Naive thymus-derived CD8-positive, alpha-beta T cell (primary cell): Measurements from ENCODE around the gene ALS2CL. TPM values are rescaled to one million over a fixed set of nuclear protein-coding genes. Genes with fewer than 3 reads are reported as not detected.

Experiments
- ATAC-seq, 2 donors: fragments of 150-1000 bp; cut with Tn5 transposase in 1 of 2; sonication (Bioruptor Pico), chemical (Tn5 transposase) in 1 of 2; 1 replicate in 1 of 2; 2 replicates in 1 of 2; pipeline ENCODE4 v1.10.0; 2021; ENCODE audit warnings: mild to moderate bottlenecking in 2 of 2, moderate library complexity in 2 of 2
- POLR2A ChIA-PET: fragments of 350-600 bp; sonication (Branson Sonifier 250); formaldehyde crosslinking; loops from one replicate; lab custom pipeline; 2021; ENCODE audit warnings: antibody characterized with exemption; lab: Charles Lee
- DNase-seq, 10 donors: peaks; one replicate each; pipeline versions ENCODE4 v3.0.0 to v3.0.0-alpha.2; 2020 to 2022
- H3K27ac Mint-ChIP-seq, 10 donors: one replicate each; pipeline ENCODE4 v1.8.0; 2020 to 2022; ENCODE audit warnings: mild to moderate bottlenecking in 10 of 10, mixed read lengths in 10 of 10, moderate library complexity in 4 of 10, inconsistent platforms in 1 of 10
- H3K27me3 Mint-ChIP-seq, 5 donors: one replicate each; pipeline ENCODE4 v1.8.0; 2021 to 2022; ENCODE audit warnings: mixed read lengths in 5 of 5
- H3K36me3 Mint-ChIP-seq, 3 donors: one replicate each; pipeline ENCODE4 v1.8.0; 2020 to 2022; ENCODE audit warnings: mixed read lengths in 3 of 3, mild to moderate bottlenecking in 2 of 3, inconsistent platforms in 1 of 3
- H3K4me1 Mint-ChIP-seq, 4 donors: one replicate each; pipeline ENCODE4 v1.8.0; 2021 to 2022; ENCODE audit warnings: mixed read lengths in 4 of 4
- H3K4me3 Mint-ChIP-seq, 10 donors: one replicate each; pipeline ENCODE4 v1.8.0; 2020 to 2022; ENCODE audit warnings: mild to moderate bottlenecking in 10 of 10, mixed read lengths in 10 of 10, moderate library complexity in 6 of 10, inconsistent platforms in 1 of 10
- H3K9me3 Mint-ChIP-seq, 9 donors: one replicate each; pipeline ENCODE4 v1.8.0; 2020 to 2022; ENCODE audit warnings: mixed read lengths in 9 of 9, mild to moderate bottlenecking in 3 of 9, inconsistent platforms in 1 of 9, moderate library complexity in 1 of 9
- polyA plus RNA-seq, 3 donors: library from polyadenylated mRNA; unstranded; fragments of 300-500 nt; fragmentation: Illumina TruSeq; gene quantifications; one replicate each; pipeline ENCODE4 v1.2.3, GENCODE V29; 2021
- total RNA-seq, 8 experiments: library from RNA in 2 of 8; stranded (reverse) in 2 of 8; gene quantifications; one replicate each; pipeline ENCODE4 v1.2.3 and lab custom pipeline; 2021 to 2026

Gene ALS2CL
- total and polyA plus RNA-seq, 5 experiments from 2014 or later: 0.48 to 10.2 (median 1.2) TPM

GRCh38 chr3:46725621-46726314 is 32.3 kb upstream of the ALS2CL start:
- no peak overlapping the region for H3K27ac Mint-ChIP-seq
- peaks cover 0 to 15% (median 0%) of the 10 kb centered on the region in 5 donors for H3K27me3 Mint-ChIP-seq
- no peak for ATAC-seq
- no peak overlapping the region for H3K4me3 Mint-ChIP-seq
- no peaks in the 10 kb centered on the region for H3K36me3 Mint-ChIP-seq
- POLR2A ChIA-PET: no interaction called here
- H3K9me3 Mint-ChIP-seq: peaks cover 0 to 4% (median 0%) of the 10 kb centered on the region in 9 donors
- DNase-seq: no peak
- no peaks in the 10 kb centered on the region for H3K4me1 Mint-ChIP-seq

- ATAC-seq: no peak
- Mint-ChIP-seq H3K4me1 (no peaks in the 10 kb centered on the region), H3K27me3 (peaks cover under 1 to 20% (median 7%) of the 10 kb centered on the region in 5 donors), H3K27ac (no peak overlapping the region), H3K4me3 (no peak overlapping the region), H3K9me3 (peaks cover 0 to 4% (median 0%) of the 10 kb centered on the region in 9 donors), H3K36me3 (no peaks in the 10 kb centered on the region)
- POLR2A ChIA-PET: no interaction called here
- no peak for DNase-seq
Observed at GRCh38 chr3:46724424-46724823, 30.9 kb upstream of the ALS2CL start.

- no peak for ATAC-seq
- Mint-ChIP-seq H3K27ac (no peak overlapping the region), H3K27me3 (peaks cover 11 to 30% (median 23%) of the 10 kb centered on the region in 5 donors), H3K9me3 (peaks cover 0 to 4% (median 0%) of the 10 kb centered on the region in 9 donors), H3K4me1 (peaks cover 0 to 3% (median 0%) of the 10 kb centered on the region in 4 donors), H3K36me3 (no peaks in the 10 kb centered on the region), H3K4me3 (no peak overlapping the region)
- DNase-seq: no peak
- POLR2A ChIA-PET: no interaction called here
Observed at GRCh38 chr3:46722443-46722842, 29.0 kb upstream of the ALS2CL start.

- no peak overlapping the region for H3K4me3 Mint-ChIP-seq
- peaks cover 0 to 4% (median 0%) of the 10 kb centered on the region in 9 donors for H3K9me3 Mint-ChIP-seq
- H3K4me1 Mint-ChIP-seq: peaks cover 0 to 3% (median 0%) of the 10 kb centered on the region in 4 donors
- H3K27me3 Mint-ChIP-seq: peaks cover 11 to 30% (median 22%) of the 10 kb centered on the region in 5 donors
- ATAC-seq (no peak), DNase-seq (no peak)
- H3K27ac Mint-ChIP-seq: no peak overlapping the region
- POLR2A ChIA-PET: no interaction called here
- no peaks in the 10 kb centered on the region for H3K36me3 Mint-ChIP-seq
Observed at GRCh38 chr3:46721009-46721408, 27.5 kb upstream of the ALS2CL start.

GRCh38 chr3:46719735-46720271 is 26.3 kb upstream of the ALS2CL start:
- Mint-ChIP-seq H3K9me3 (peaks cover 0 to 4% (median 0%) of the 10 kb centered on the region in 9 donors), H3K4me1 (peaks cover 0 to 3% (median 0%) of the 10 kb centered on the region in 4 donors), H3K27me3 (peaks cover 11 to 30% (median 22%) of the 10 kb centered on the region in 5 donors), H3K36me3 (no peaks in the 10 kb centered on the region), H3K4me3 (no peak overlapping the region), H3K27ac (no peak overlapping the region)
- POLR2A ChIA-PET: no interaction called here
- DNase-seq (no peak), ATAC-seq (no peak)

- H3K36me3 Mint-ChIP-seq: no peaks in the 10 kb centered on the region
- H3K4me1 Mint-ChIP-seq: peaks cover 0 to 3% (median 0%) of the 10 kb centered on the region in 4 donors
- POLR2A ChIA-PET: no interaction called here
- peaks cover 11 to 30% (median 22%) of the 10 kb centered on the region in 5 donors for H3K27me3 Mint-ChIP-seq
- no peak for DNase-seq
- no peak overlapping the region for H3K4me3 Mint-ChIP-seq
- H3K9me3 Mint-ChIP-seq: peaks cover 0 to 4% (median 0%) of the 10 kb centered on the region in 9 donors
- no peak for ATAC-seq
- peak overlapping the region in 1 of 10 donors; percentile 29 for H3K27ac Mint-ChIP-seq
Observed at GRCh38 chr3:46719044-46719565, 25.6 kb upstream of the ALS2CL start.

- POLR2A ChIA-PET: no interaction called here
- H3K9me3 Mint-ChIP-seq: peaks cover 0 to 4% (median 0%) of the 10 kb centered on the region in 9 donors
- no peaks in the 10 kb centered on the region for H3K36me3 Mint-ChIP-seq
- peak in 3 of 10 donors; percentile 16 to 36 (median 20) for DNase-seq
- no peak within 1 kb of the TSS for H3K4me3 Mint-ChIP-seq
- peaks cover 11 to 30% (median 20%) of the 10 kb centered on the region in 5 donors for H3K27me3 Mint-ChIP-seq
- ATAC-seq: peak in 1 of 2 donors; percentile 68
- peak within 1 kb of the TSS in 2 of 10 donors; percentile 49 to 52 for H3K27ac Mint-ChIP-seq
- peaks cover 0 to 7% (median 0%) of the 10 kb centered on the region in 4 donors for H3K4me1 Mint-ChIP-seq
Observed at GRCh38 chr3:46717447-46718231, 24.2 kb upstream of the ALS2CL start, which contains the start of gene PRSS50. PRSS50 (minus strand) TSS chr3:46717869; CDS start chr3:46717824, 45 bp downstream.

GRCh38 chr3:46716461-46717441 is 23.3 kb upstream of the ALS2CL start:
- Mint-ChIP-seq H3K27me3 (peaks cover 11 to 30% (median 18%) of the 10 kb centered on the region in 5 donors), H3K27ac (no peak overlapping the region), H3K36me3 (no peaks in the 10 kb centered on the region), H3K9me3 (peaks cover 0 to 4% (median 0%) of the 10 kb centered on the region in 9 donors), H3K4me3 (no peak overlapping the region), H3K4me1 (peaks cover 0 to 7% (median 0%) of the 10 kb centered on the region in 4 donors)
- POLR2A ChIA-PET: no interaction called here
- DNase-seq: no peak
- no peak for ATAC-seq

- POLR2A ChIA-PET: no interaction called here
- DNase-seq (no peak), ATAC-seq (no peak)
- Mint-ChIP-seq H3K27me3 (peaks cover 11 to 30% (median 15%) of the 10 kb centered on the region in 5 donors), H3K36me3 (no peaks in the 10 kb centered on the region), H3K9me3 (no peaks in the 10 kb centered on the region), H3K4me3 (no peak overlapping the region), H3K4me1 (peaks cover 0 to 7% (median 0%) of the 10 kb centered on the region in 4 donors), H3K27ac (no peak overlapping the region)
Observed at GRCh38 chr3:46715507-46716175, 22.2 kb upstream of the ALS2CL start.

- Mint-ChIP-seq H3K27me3 (peaks cover 10 to 24% (median 15%) of the 10 kb centered on the region in 5 donors), H3K36me3 (no peaks in the 10 kb centered on the region), H3K27ac (peak overlapping the region in 1 of 10 donors; percentile 33), H3K9me3 (no peaks in the 10 kb centered on the region), H3K4me3 (no peak overlapping the region), H3K4me1 (peaks cover 0 to 7% (median 0%) of the 10 kb centered on the region in 4 donors)
- no peak for DNase-seq
- POLR2A ChIA-PET: no interaction called here
- ATAC-seq: no peak
Observed at GRCh38 chr3:46714728-46715506, 21.4 kb upstream of the ALS2CL start.
